Left renal pelvis (tissue), 4 donors: ENCODE results near the gene RPTOR. TPM values are rescaled to one million over a fixed set of nuclear protein-coding genes. Genes with fewer than 3 reads are reported as not detected.

ENCODE experiments used
- DNase-seq, 4 donors: peaks; one replicate each; pipeline ENCODE4 v3.0.0-alpha.2; 2013; ENCODE audit warnings: low read depth in 4 of 4, low spot score in 3 of 4
- polyA plus RNA-seq, 4 donors: library from polyadenylated mRNA; unstranded; fragments of 120-200 nt; gene quantifications; one replicate each; pipeline ENCODE4 v1.2.1, GENCODE V29; 2013; ENCODE audit not compliant: insufficient read length in 4 of 4

RPTOR gene
- polyA plus RNA-seq, 4 donors = 15.1 to 21.2 (median 16.9) TPM

GRCh38 chr17:80926591-80927250 is 382.1 kb downstream of the RPTOR start:
- DNase-seq = no peak

- DNase-seq = no peak
Measured at GRCh38 chr17:80927791-80928216, 383.2 kb downstream of the RPTOR start.

- DNase-seq = no peak
Measured at GRCh38 chr17:80929449-80929848, 384.8 kb downstream of the RPTOR start.

DNA sequence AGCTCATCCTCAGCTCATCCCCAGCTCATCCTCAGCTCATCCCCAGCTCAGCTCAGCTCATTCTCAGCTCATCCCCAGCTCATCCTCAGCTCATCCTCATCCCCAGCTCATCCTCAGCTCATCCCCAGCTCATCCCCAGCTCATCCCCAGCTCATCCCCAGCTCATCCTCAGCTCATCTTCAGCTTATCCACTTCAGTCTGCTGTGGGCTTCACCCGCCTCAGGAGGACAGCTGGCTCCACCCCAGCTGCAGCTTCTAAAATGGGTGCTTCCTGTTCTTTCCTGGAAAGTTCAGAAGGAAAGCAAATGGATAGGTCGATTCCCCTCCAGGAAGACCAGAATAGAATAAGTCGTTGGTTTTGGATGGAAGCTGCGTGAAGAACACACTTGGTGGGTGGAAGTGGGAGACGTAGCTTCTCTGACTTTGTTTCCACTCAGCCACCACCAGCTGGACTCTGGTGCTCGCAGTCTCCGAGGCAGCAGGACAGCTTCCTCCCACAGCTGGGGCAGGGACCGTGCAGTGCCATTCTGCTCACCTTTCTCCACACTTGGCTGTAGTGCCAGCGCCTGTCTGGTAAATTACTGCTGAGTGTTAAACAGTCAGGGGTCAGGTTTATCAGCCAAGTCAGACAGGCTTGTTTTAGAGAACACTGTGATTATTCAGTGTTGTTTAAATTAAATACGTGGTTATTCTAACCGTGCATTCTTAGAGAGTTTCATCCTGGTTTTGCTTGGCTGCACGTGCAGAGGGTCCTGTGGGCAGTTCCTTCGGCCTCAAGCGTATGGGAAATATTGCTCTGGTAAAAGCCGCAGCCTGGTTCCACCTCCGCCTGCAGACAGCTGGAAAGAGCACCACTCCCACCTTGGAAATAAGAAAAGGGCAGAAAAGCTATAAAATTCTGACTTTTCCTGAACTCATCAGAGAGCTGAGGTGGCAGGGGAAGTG is 386.0 kb downstream of the RPTOR start:
- DNase-seq = no peak

- no peak for DNase-seq
Measured at GRCh38 chr17:80931421-80932265, 387.0 kb downstream of the RPTOR start.

GRCh38 chr17:80935526-80935925 is 390.9 kb downstream of the RPTOR start:
- DNase-seq = no peak

DNA sequence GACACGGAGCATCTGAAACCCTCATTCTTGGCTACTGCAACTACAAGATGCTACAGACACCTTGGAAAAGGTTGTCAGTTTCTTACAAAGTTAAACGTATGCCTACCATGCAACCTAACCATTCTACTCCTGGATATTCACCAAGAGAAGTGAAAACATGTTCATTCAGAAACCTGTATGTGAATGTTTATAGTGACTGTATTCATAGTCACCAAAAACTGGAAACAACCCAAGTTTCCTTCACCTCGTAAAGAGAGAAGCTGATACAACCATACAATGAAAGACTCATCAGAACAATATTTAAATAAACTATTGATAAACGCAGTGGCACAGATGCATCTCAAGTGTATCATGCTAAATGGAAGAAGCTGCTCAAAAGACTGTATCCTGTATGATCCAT is 391.6 kb downstream of the RPTOR start:
- no peak for DNase-seq

DNA sequence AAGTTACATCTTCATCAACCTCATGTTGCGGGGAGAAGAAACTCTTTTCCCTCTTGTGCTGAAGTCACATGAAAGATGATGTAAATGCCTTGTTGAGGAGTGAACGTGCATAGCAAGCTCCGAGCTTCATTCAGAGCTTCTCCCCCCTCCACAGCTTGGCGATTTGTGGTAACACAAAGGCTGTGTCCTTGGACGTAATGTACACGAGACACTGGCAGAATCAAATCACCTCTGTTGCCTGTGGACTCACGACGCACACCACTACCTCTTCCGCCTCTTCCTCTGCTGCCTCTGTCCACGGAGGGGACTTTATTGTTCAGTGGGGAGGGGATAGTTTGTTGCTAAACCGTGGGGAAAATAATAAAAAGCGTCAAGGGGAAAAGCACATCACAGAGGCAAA is 392.1 kb downstream of the RPTOR start:
- no peak for DNase-seq

DNA sequence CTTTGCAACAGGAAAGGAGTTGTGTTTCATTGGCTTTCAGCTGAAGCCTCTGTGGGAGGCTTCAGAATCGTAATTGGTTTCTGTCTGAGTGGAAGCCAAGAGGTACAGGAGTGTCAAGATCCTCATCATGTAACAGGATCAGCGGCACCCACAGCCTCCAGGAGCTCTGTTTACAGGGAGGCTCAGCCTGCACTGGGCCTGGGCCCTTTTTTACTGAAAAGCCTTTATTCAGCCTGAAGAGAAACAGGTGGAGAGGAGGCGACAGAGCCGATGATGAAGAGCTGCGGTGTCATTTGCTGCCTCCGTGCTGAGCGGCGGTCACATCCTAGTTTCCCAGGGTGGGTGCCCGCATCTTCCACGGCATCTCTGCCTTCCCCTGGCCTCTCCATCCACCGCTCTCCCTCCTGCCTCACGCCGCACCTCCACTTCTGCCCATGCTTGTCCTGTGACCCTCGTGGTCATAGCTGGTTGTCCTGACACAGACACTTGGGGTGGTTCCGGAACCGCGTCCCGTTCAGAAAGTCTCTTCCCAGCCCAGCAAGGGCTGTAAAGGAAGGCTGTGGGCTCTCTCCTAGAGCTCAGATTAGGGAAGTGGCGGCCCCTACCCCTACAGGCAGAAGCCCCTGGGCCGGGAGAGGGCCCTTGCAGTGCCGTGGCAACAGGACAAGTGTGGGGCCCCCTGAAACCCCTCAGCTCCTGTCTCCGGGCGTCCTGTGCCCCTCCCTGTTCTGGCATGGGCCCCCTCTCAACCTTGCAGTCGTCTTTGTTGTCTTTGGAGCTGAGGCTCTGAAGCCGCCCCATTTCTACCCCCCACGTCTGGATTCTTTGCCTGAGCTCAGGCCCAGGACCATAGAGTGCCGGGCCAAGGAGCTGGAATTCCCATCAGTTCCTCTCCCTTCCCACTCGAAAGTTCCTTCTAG is 393.1 kb downstream of the RPTOR start:
- DNase-seq = no peak

DNA sequence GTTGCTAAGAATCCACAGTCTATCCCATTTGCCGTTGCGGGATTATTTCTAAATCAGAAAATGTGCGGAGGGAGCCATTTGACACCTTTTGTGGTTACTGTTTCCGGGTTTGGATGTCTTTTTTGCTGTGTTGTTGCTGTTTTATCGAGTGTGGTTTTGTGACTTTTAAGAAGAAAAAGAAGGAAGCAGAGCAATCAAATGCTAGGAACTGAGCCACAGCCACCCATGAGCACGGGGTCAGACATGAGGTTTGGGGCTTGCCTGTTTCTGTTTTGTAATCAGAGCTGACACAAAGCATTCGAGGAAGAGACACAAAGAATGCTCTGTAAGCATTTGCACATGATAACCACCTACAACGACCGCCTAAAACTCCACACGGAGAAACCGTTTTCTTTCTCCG is 393.9 kb downstream of the RPTOR start:
- DNase-seq = no peak

DNA sequence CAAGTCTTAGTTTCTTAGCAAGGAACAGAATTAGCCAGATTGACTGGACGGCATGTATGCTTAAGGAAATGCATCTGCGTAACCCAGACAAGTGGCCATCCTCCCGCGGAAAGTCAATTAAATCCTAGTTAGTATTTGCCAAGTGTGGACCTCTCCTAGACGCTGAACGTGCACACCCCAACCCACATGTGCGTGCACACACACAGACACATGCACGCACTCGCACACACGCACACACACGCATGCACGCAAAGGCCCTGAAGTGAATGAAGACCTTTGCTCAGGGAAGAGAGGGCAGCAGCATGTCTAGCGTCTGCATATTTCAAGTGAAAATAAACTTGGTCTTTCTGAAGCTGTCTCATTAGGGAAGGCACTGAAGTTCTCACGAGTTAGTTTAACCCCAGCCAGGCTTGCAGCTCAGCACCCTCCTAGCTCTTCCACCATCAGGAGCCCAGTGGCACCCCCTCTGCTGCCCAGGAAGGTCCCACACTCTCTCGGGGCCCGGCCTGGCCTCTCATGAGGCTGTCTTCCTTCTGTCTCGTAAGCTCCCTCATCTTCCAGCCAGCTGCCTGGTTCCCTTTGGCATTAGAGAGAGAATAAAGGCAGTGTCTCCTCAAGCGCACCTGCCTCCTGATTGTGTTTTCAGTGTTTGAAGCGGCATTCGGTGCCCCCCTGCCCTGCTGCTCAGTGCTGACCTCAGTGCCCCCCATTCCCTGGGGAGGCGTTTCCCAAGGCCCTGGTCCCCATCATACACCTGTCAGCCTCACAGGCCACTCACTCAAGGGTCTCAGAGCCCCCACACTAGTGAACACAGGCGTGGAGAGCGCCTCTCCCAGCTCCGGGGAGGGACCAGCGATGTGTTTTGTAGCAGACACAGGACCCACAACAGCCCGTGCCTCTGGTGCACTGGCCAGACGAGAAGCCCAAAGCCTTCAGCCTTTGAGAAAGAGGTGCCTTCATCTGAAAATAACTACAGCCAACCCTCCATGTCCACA is 394.8 kb downstream of the RPTOR start:
- no peak for DNase-seq

- DNase-seq = no peak
Measured at GRCh38 chr17:80940171-80941123, 395.8 kb downstream of the RPTOR start.

DNA sequence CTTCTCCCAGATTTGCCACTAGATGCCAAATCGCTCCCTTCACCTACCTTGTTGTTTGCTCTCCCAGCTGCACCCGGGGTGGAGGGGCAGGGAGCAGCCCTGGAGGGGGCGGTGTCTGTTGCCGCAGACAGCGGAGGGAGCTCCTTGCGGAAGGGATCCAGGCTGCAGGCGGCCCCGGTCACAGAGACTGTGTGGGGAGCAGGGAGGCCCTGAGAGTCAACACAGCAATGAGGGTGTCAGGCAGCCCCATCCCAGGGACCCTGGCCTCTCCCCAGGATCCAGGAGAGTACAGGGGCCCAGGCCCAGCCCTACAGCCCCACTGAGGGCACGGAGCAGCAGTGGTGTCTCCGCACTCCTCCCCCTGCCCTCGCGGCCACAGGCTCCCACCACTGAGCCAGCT is 396.5 kb downstream of the RPTOR start:
- DNase-seq = no peak

DNA sequence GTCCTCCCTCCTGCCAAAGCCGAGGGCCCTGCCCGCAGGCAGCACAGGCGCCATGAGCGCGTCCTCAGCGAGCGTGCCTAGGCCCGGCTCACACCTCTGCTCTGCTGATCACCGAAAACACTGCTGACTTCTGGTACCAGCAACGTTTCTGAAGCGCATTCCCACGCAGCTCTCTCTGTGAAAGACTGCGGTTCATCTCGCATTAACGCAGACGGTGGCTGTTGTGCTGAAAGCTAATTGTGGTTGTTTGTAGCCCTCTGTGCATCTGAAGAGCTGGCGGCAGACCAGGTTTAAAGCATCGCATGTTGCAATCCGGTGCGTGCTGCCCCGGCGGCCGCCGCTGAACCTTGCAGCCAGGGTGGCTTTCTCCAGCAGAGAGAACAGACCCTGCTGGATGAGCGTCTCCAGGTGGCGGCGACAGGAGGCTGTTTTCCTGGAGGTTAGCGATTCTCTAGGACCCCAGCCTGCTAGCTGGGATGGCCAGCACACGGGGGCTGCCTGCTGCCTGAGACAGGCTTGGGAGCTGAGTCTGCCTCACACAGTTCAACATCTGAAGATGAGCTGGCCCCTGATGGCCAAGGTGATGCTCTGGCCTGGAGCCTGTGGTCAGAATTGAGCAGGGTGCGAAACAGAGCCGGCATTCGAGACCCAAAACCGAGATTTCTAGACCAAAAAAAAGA is 397.2 kb downstream of the RPTOR start:
- DNase-seq = no peak

- no peak for DNase-seq
Measured at GRCh38 chr17:80942423-80943345, 398.0 kb downstream of the RPTOR start.
